Measurements from ENCODE around the gene GALNT11.
"Not testable (repeated sequence)": the region's sequence is repeated elsewhere in the genome, so short reads cannot be mapped to it uniquely, and the experiment has no call there.

The GALNT11 gene

GRCh38 chr7:152075379-152075778 is 49.9 kb downstream of the GALNT11 start:
- not testable (repeated sequence) for DNase-seq (ENCODE audit: low read depth)

GRCh38 chr7:152076324-152076821 is 50.9 kb downstream of the GALNT11 start:
- no peak for DNase-seq (ENCODE audit: low read depth)

- DNase-seq (ENCODE audit: low read depth): no peak
Observed at GRCh38 chr7:152076940-152077933, 51.8 kb downstream of the GALNT11 start.

GRCh38 chr7:152078025-152078424 is 52.6 kb downstream of the GALNT11 start:
- no peak for DNase-seq (ENCODE audit: low read depth)

GRCh38 chr7:152078786-152079185 is 53.3 kb downstream of the GALNT11 start:
- DNase-seq (ENCODE audit: low read depth): no peak

GRCh38 chr7:152081088-152081487 is 55.6 kb downstream of the GALNT11 start:
- DNase-seq (ENCODE audit: low read depth): no peak

GRCh38 chr7:152082073-152082721 is 56.7 kb downstream of the GALNT11 start:
- not testable (repeated sequence) for DNase-seq (ENCODE audit: low read depth)

- no peak for DNase-seq (ENCODE audit: low read depth)
Observed at GRCh38 chr7:152085131-152085530, 59.7 kb downstream of the GALNT11 start.

- no peak for DNase-seq (ENCODE audit: low read depth)
Observed at GRCh38 chr7:152086513-152086912, 61.0 kb downstream of the GALNT11 start.

- DNase-seq (ENCODE audit: low read depth): no peak
Observed at GRCh38 chr7:152089183-152089582, 63.7 kb downstream of the GALNT11 start.

- no peak for DNase-seq (ENCODE audit: low read depth)
Observed at GRCh38 chr7:152090747-152091146, 65.3 kb downstream of the GALNT11 start.

GRCh38 chr7:152093717-152094116 is 68.2 kb downstream of the GALNT11 start:
- no peak for DNase-seq (ENCODE audit: low read depth)

- DNase-seq (ENCODE audit: low read depth): no peak
Observed at GRCh38 chr7:152095771-152096170, 70.3 kb downstream of the GALNT11 start.

GRCh38 chr7:152097330-152097729 is 71.9 kb downstream of the GALNT11 start:
- DNase-seq (ENCODE audit: low read depth): no peak

GRCh38 chr7:152103066-152103465 is 77.6 kb downstream of the GALNT11 start:
- no peak for DNase-seq (ENCODE audit: low read depth)

- no peak for DNase-seq (ENCODE audit: low read depth)
Observed at GRCh38 chr7:152103691-152104090, 78.2 kb downstream of the GALNT11 start.

- no peak for DNase-seq (ENCODE audit: low read depth)
Observed at GRCh38 chr7:152105205-152105604, 79.7 kb downstream of the GALNT11 start.

- no peak for DNase-seq (ENCODE audit: low read depth)
Observed at GRCh38 chr7:152106990-152107389, 81.5 kb downstream of the GALNT11 start.

GRCh38 chr7:152107945-152108344 is 82.5 kb downstream of the GALNT11 start:
- no peak for DNase-seq (ENCODE audit: low read depth)

- DNase-seq (ENCODE audit: low read depth): no peak
Observed at GRCh38 chr7:152108359-152108758, 82.9 kb downstream of the GALNT11 start.

- DNase-seq (ENCODE audit: low read depth): no peak
Observed at GRCh38 chr7:152112829-152113228, 87.4 kb downstream of the GALNT11 start.

GRCh38 chr7:152115021-152115718 is 89.7 kb downstream of the GALNT11 start:
- no peak for DNase-seq (ENCODE audit: low read depth)

Data from stimulated activated CD8-positive, alpha-beta memory T cell treated with anti-CD3 and anti-CD28 coated beads, Interleukin-15, amount 100 ng/mL, for 1 hour (primary cell).